Panc1 (cell line): ENCODE measurements around the gene TTLL6.

Experiments
- POLR2AphosphoS5 ChIP-seq: IDR thresholded peaks from 2 replicates; pipeline ENCODE4 v1.6.1; 2012; ENCODE audit warnings: mild to moderate bottlenecking, low read depth, low read length, moderate library complexity
- TCF7L2 ChIP-seq: IDR thresholded peaks from 2 replicates; pipeline ENCODE4 v1.6.1; 2011; ENCODE audit warnings: mild to moderate bottlenecking, low read depth, low read length, inconsistent platforms
- TF ChIP-seq, protein P1 (sequence below): fragments of 450-650 bp; IDR thresholded peaks from 2 replicates; pipeline ENCODE4 v1.5.1; 2017; ENCODE audit warnings: mild to moderate bottlenecking

GRCh38 chr17:48753794-48754499 lies 63.1 kb downstream of the TTLL6 start:
- TF ChIP-seq, protein P1, sequence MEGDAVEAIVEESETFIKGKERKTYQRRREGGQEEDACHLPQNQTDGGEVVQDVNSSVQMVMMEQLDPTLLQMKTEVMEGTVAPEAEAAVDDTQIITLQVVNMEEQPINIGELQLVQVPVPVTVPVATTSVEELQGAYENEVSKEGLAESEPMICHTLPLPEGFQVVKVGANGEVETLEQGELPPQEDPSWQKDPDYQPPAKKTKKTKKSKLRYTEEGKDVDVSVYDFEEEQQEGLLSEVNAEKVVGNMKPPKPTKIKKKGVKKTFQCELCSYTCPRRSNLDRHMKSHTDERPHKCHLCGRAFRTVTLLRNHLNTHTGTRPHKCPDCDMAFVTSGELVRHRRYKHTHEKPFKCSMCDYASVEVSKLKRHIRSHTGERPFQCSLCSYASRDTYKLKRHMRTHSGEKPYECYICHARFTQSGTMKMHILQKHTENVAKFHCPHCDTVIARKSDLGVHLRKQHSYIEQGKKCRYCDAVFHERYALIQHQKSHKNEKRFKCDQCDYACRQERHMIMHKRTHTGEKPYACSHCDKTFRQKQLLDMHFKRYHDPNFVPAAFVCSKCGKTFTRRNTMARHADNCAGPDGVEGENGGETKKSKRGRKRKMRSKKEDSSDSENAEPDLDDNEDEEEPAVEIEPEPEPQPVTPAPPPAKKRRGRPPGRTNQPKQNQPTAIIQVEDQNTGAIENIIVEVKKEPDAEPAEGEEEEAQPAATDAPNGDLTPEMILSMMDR, result no peak
- TF ChIP-seq POLR2AphosphoS5 (no peak), TCF7L2 (no peak)
